22Rv1 (cell line): ENCODE measurements around the gene IL6R.
"Not testable (repeated sequence)": the region's sequence is repeated elsewhere in the genome, so short reads cannot be mapped to it uniquely, and the experiment has no call there.

Source experiments
- ZFX ChIP-seq: fragments of 450-650 bp; IDR thresholded peaks from 2 replicates; pipeline ENCODE4 v1.6.1; 2017; ENCODE audit warnings: antibody characterized with exemption, borderline replicate concordance
- TF ChIP-seq, protein P1 (sequence below): fragments of 450-650 bp; IDR thresholded peaks from 2 replicates; pipeline ENCODE4 v1.5.1; 2017; ENCODE audit warnings: mild to moderate bottlenecking

DNA sequence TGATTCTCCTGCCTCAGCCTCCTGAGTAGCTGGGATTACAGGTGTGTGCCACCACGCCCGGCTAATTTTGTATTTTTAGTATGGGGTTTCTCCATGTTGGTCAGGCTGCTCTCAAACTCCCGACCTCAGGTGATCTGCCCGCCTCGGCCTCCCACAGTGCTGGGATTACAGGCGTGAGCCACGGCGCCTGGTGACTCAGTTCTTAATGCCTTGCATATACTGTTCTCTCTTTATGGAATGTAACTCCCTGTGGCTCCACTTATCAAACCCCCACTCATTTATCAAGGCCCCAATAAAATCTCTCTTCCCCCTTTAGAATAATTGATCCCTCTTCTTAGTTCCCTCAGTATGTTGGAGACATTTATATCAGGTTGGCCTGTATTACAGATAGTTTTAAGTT lies 16.9 kb downstream of the IL6R start:
- not testable (repeated sequence) for TF ChIP-seq ZFX
- TF ChIP-seq, protein P1, sequence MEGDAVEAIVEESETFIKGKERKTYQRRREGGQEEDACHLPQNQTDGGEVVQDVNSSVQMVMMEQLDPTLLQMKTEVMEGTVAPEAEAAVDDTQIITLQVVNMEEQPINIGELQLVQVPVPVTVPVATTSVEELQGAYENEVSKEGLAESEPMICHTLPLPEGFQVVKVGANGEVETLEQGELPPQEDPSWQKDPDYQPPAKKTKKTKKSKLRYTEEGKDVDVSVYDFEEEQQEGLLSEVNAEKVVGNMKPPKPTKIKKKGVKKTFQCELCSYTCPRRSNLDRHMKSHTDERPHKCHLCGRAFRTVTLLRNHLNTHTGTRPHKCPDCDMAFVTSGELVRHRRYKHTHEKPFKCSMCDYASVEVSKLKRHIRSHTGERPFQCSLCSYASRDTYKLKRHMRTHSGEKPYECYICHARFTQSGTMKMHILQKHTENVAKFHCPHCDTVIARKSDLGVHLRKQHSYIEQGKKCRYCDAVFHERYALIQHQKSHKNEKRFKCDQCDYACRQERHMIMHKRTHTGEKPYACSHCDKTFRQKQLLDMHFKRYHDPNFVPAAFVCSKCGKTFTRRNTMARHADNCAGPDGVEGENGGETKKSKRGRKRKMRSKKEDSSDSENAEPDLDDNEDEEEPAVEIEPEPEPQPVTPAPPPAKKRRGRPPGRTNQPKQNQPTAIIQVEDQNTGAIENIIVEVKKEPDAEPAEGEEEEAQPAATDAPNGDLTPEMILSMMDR = not testable (repeated sequence)
